ENCODE data around the gene FNTB.
A peak's percentile ranks its signal among the peaks of the same experiment; 100 is the strongest.
"Not testable (repeated sequence)": the region's sequence is repeated elsewhere in the genome, so short reads cannot be mapped to it uniquely, and the experiment has no call there.

The FNTB gene

DNA sequence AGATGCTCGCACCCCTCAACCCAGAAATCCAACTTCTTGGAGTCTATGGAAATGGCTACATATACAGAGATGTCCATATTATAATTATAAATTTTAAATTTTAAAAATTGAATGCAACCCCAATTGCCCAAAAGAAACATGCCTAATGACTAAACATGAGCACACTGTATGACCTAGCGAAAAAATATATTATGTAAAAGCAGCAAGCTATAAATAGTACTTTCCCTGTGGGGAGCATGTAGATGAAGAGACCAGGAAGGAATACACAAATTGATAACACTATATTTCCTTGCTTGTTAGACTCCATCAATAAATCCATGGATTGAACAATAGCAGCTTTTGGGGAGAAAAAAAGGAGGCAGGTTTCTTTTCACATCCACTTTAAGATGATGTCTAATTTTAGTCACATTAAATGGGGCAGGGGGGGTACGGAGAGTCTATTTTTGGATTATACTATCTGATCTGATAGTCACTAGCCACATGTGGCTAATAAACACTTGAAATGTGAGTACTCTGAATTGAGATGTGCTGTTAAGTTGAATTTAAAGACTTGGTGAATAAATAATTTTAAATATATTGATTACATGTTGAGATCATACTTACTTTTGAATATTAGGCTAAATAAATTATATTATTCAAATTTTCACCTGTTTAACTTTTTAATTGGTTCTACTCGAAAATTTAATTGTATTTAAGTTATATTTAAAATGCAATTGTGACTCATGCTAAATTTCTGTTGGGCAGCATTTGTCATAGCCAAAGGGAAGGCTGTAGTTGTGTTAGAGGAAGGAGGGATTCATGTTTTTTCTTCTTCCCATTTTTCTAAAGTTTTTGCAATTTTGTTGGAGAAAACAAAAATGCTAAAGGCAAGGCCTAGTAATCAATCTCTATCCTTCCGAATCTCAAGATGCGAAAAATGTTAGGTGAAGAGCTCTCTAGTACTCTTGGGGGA lies 98.1 kb downstream of the FNTB start:
- DNase-seq (ENCODE audit: low spot score) = no peak

DNA sequence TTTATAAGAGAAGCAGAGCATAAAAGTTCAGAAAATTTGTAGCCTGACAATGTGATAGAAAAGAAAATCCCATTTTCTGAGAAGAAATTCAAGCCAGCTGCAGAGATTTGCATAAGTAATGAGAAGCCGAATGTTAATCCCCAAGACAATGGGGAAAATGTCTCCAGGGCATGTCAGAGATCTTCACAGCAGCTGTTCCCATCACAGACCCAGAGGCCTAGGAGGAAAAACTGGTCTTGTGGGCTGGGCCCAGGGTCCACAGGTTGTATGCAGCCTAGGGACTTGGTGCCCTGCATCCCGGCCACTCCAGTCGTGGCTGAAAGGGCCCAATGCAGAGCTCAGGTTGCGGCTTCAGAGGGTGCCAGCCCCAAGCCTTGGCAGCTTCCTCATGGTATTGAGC lies 100.0 kb downstream of the FNTB start:
- DNase-seq (ENCODE audit: low spot score) = not testable (repeated sequence)

DNA sequence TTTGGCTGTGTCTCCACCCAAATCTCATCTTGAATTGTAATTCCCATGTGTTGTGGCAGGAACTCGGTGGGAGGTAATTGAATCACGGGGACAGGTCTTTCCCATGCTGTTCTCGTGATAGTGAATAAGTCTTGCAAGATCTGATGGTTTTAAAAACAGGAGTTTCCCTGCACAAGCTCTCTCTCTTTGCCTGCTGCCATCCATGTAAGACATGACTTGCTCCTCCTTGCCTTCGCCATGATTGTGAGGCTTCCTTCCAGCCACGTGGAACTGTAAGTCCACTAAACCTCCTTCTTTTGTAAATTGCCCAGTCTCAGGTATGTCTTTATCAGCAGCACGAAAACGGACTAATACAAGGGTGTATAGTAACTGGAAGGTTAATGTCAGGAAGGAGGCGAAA lies 101.1 kb downstream of the FNTB start:
- not testable (repeated sequence) for DNase-seq (ENCODE audit: low spot score)

- no peak for DNase-seq (ENCODE audit: low spot score)
These were observed 105.7 kb downstream of the FNTB start for GRCh38 chr14:65092349-65092748.

DNA sequence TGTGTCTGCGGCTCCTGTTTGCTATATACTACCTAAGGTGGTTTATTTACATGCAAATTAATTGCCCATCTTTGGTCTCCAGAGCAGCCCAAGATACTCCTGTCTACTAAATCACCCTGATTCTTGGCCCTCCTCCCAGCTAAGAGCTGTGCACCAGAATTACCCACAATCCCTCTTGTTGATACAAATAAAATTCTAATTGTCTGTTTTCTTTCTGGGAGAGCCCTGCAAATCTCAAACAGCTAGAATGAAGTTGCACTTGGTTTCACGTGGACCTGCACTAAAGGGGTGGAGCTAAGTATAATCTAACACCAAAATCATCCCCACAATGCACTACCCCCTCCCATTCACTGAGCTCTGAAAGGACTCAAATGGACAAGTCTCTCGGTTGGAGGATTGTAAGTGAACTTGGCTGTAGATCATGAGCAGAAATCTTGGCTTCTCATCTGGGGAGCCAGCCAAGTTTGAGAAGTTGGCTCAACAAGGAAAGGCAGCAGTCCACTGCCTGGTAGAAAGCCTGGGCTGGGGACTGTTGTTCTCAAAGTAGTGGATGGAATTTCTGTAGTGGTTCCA lies 109.0 kb downstream of the FNTB start:
- no peak for DNase-seq (ENCODE audit: low spot score)

DNA sequence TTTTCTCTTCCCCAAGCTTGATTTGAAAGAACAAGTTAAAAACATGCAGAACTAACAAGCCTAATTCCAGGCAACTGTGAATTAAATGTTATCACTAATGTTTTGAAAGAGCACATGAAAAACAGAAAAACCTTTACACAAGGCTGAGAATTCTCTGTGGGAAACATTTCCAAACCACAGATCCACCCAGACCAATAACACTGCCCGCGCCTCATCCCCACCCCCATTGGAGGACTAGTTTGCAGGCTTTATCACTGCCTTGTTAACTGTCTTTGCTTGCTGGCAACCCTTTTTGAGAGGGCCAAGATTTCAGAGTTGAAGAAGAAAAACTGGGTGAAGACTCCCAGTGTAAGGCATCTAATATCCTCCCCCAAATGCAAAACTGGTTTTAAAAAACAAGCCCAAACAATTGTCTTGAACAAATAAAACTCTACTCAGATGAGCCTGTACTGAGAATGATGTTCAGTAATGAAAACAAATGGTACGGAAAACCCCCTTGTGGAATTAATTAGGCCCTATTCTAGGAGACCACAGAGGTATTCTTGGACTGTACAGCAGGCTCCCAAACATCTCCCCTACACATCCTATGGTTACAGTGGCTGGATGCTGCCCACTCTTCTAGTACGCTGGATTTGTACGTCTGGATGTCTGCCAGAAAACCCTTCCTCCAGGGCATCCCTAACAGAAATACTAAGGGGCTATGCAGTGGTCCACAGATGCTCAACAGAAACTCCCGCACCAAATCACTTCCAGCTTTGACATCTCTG lies 109.8 kb downstream of the FNTB start:
- no peak for DNase-seq (ENCODE audit: low spot score)

GRCh38 chr14:65098586-65098985 lies 111.9 kb downstream of the FNTB start:
- DNase-seq (ENCODE audit: low spot score) = peak; percentile 53

- DNase-seq (ENCODE audit: low spot score) = no peak
These were observed 114.3 kb downstream of the FNTB start for GRCh38 chr14:65100922-65101541.

GRCh38 chr14:65101631-65102440 lies 115.1 kb downstream of the FNTB start:
- DNase-seq (ENCODE audit: low spot score) = peak; percentile 12

DNA sequence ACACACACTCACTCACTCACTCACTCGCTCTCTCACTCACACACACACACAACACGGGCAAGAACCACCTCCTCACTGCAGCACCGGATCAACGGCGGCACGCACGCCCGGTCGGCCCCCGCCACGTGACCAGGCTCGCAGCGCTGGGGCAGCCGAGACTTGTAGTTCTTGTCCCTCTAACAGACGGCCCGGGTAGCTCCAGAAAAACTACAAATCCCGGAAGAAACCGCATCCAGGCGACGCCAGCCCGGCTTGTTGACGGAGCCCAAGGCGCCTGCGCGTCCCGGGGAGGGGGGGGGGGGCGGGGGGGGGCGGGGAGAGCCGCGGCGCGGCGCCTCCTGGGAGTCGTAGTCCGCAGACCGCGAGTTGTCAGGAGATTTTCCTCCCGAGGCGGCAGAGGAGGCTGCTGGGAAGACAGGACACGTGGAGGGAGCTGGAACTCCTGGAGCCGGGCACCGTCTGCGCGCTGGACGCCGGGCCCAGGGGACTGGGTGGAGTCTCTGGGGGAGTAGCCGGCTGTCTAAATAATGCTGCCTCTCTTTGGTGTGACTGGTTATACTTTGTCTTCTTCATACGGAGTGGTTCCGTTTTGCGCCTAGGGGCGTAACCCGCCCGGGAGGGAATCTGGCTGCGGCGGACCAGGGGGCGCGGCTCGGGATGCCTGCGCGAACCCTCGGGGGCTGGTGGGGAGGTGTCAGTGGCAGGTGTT lies 115.9 kb downstream of the FNTB start, which contains the start of gene MAX:
TSS of gene MAX (minus strand) at position 77 of the 709 bp plus-strand sequence. CDS start 178 bp downstream, outside the sequence.
- peak; percentile 98 for DNase-seq (ENCODE audit: low spot score)

DNA sequence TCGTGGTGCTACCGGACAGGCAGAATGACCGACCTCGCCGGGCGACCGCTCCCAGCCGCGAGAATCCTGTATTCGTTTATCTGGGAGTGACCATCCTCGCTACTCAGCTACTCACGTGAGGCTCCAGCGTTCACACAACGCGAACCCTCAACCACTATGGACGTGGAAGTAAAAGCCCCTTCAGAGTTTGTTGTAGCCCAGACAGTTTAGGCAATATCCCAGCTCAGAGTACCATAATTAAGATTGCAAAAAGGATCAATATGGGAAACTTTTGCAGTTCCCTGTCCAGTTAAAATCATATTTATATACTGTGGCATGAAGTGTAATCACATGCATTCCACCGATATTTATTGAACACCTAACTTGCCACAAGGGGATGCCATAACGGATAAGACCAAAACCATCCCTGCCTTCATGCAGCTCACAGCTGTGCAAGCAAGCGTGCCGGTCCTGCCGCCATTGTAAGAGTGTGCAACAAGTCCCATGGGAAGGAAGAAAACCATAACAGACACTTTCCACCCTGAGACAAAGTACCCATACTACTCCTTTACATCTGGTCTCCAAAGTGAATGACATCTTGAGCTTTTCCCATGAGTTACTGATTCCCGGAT lies 116.6 kb downstream of the FNTB start:
- DNase-seq (ENCODE audit: low spot score) = no peak

DNA sequence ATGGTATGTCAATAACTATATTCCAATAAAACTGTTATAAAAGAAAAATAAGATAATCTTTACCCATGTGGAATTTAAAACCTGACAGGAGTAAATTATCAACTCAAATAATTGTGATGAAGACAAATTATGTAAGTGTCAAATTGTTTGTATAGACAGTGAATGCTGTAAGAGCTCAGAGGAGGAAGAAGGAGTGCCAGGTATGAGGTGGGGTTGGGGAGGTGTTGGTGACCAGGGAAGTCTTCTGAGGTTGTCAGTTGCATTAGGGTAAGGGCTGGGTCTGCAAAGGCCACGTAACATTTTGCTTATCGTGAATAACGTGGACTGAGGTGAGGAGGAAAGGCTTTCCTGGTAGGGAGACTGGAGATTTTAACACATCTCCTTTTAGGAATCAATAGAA lies 118.1 kb downstream of the FNTB start:
- DNase-seq (ENCODE audit: low spot score) = no peak

DNA sequence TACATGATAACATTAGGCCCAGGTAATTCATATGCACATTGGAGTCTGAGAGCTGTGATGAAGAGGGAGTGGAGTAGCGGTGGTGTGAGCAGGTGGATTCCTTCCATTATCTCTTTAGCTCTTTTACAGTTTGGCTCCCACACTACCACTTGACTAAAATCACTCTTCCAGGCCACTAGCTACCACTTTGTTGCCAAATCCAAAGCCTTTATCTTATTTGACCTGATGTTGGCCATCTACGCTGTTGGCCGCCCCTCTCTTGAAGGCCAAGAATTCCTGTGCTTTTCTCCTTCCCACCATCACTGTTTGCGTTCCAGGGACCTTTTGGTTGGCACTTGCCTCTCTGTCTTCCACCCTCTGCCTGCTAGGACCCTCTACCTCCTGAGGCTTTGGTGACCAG lies 119.6 kb downstream of the FNTB start:
- no peak for DNase-seq (ENCODE audit: low spot score)

DNA sequence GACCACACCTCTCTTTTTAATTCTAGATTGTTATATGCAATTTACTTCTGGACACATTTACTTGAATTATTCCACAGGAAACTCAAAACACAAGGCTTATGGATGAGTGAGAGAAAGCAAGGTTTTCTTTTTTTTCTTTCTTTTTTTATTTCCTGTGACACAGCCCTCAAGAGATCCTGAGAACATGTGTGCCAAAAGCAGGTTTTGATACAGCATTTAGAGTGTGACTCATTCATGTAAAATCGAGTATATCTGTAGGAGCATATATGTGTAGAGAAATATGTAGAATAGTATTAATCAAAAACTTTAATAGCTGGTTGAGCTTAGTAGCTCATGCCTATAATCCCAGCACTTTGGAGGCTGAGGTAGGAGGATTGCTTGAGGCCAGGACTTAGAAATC lies 120.0 kb downstream of the FNTB start:
- DNase-seq (ENCODE audit: low spot score) = no peak

DNA sequence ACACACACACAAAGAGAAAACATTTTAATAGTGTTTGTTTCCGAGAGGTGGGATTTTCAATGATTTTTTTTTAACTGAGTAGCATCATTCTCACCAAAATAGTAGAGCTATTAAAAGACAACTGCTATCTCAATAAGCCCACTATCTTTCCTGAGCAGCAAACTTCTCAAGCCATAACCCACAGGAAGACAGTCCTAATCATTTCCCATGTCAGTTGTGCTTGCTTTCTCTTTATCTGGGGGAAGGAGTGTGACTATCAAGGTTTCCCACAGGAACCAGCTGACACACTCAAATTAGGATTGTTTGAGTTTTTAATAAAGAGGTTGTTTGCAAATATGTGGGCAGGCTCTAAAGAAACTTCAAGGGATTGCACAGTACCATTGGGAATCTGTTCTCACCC lies 120.5 kb downstream of the FNTB start:
- no peak for DNase-seq (ENCODE audit: low spot score)

GRCh38 chr14:65109357-65109756 lies 122.7 kb downstream of the FNTB start:
- no peak for DNase-seq (ENCODE audit: low spot score)

DNA sequence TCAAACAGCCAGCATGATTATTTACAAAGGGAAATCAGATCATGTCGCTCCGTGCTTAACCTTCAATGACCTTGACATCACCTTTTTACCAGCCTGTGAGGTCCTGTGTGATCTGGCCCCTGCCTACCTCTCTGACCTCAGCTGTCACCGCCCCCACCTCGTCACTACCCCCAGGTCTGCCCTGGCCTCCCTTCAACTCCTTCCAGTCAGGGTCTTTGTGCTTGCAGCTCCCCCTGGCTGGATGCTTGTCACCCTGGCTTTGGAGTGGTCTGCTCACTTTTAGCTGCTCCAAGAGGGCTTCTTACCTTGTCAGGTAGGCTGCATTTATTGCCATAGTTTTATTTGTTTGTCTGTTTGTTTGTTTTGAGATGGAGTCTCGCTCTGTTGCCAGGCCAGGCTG lies 123.8 kb downstream of the FNTB start:
- no peak for DNase-seq (ENCODE audit: low spot score)
